Eye (tissue), 1 donor: ENCODE measurements around the gene PRPF6.
"Not testable (repeated sequence)": the region's sequence is repeated elsewhere in the genome, so short reads cannot be mapped to it uniquely, and the experiment has no call there.

Experiments
- DNase-seq: peaks from one replicate; pipeline ENCODE4 v3.0.0-alpha.2; 2015

The PRPF6 gene

GRCh38 chr20:64012385-64013154, 31.6 kb downstream of the PRPF6 start:
- not testable (repeated sequence) for DNase-seq

GRCh38 chr20:64015635-64016034, 34.7 kb downstream of the PRPF6 start:
- no peak for DNase-seq

- no peak for DNase-seq
Measured at GRCh38 chr20:64021124-64021975, 40.4 kb downstream of the PRPF6 start.

GRCh38 chr20:64022671-64023360, 41.9 kb downstream of the PRPF6 start:
- no peak for DNase-seq

GRCh38 chr20:64023361-64024140, 42.6 kb downstream of the PRPF6 start:
- DNase-seq, result no peak

- DNase-seq, result no peak
Measured at GRCh38 chr20:64024141-64024990, 43.4 kb downstream of the PRPF6 start.

- no peak for DNase-seq
Measured at GRCh38 chr20:64025101-64025825, 44.3 kb downstream of the PRPF6 start.

GRCh38 chr20:64025826-64026412, 45.0 kb downstream of the PRPF6 start:
- DNase-seq, result no peak

GRCh38 chr20:64027981-64028685, 47.2 kb downstream of the PRPF6 start:
- DNase-seq, result no peak

- DNase-seq, result no peak
Measured at GRCh38 chr20:64029293-64030117, 48.6 kb downstream of the PRPF6 start.

- DNase-seq, result no peak
Measured at GRCh38 chr20:64030371-64031134, 49.6 kb downstream of the PRPF6 start.

GRCh38 chr20:64031822-64032314, 50.9 kb downstream of the PRPF6 start:
- DNase-seq, result no peak

GRCh38 chr20:64032706-64033624, 52.0 kb downstream of the PRPF6 start:
- DNase-seq, result no peak

GRCh38 chr20:64033981-64034493, 53.1 kb downstream of the PRPF6 start:
- DNase-seq, result no peak

- DNase-seq, result no peak
Measured at GRCh38 chr20:64035066-64035932, 54.4 kb downstream of the PRPF6 start.
